Loucy (cell line): ENCODE results near the gene NMBR.
"Not testable (repeated sequence)": the region's sequence is repeated elsewhere in the genome, so short reads cannot be mapped to it uniquely, and the experiment has no call there.

Source experiments
- H2AFZ ChIP-seq: fragments of 200-600 bp; sonication (generic); 2 replicates; pipeline ENCODE4 v1.6.0; 2016; ENCODE audit warnings: antibody characterized with exemption, mild to moderate bottlenecking, low read length, moderate library complexity
- H3F3A ChIP-seq: fragments of 200-600 bp; 2 replicates; pipeline ENCODE4 v1.6.0; 2016; ENCODE audit warnings: antibody characterized with exemption, low read depth, mild to moderate bottlenecking
- H3K27me3 ChIP-seq: fragments of 200-600 bp; sonication (generic); 2 replicates; pipeline ENCODE4 v1.6.1; 2014; ENCODE audit warnings: low read length, mild to moderate bottlenecking; ENCODE audit not compliant: insufficient read depth, poor library complexity, severe bottlenecking
- H3K36me3 ChIP-seq: fragments of 200-600 bp; sonication (generic); 2 replicates; pipeline ENCODE4 v1.6.1; 2016; ENCODE audit warnings: low read length; ENCODE audit not compliant: insufficient read depth
- H3K4me1 ChIP-seq: fragments of 200-600 bp; sonication (generic); 2 replicates; pipeline ENCODE4 v1.5.1; 2014; ENCODE audit warnings: low read length, mild to moderate bottlenecking; ENCODE audit not compliant: insufficient read depth, poor library complexity, severe bottlenecking
- H3K4me2 ChIP-seq: fragments of 200-600 bp; sonication (generic); 2 replicates; pipeline ENCODE4 v1.6.0; 2014; ENCODE audit warnings: antibody characterized with exemption, low read length, low read depth, mild to moderate bottlenecking; ENCODE audit not compliant: poor library complexity, severe bottlenecking
- H3K4me3 ChIP-seq: fragments of 200-600 bp; sonication (generic); 2 replicates; pipeline ENCODE4 v1.5.1; 2014; ENCODE audit warnings: low read length, mild to moderate bottlenecking, mixed read lengths; ENCODE audit not compliant: poor library complexity, severe bottlenecking
- H3K79me2 ChIP-seq: fragments of 200-600 bp; sonication (generic); 2 replicates; pipeline ENCODE4 v1.6.1; 2014; ENCODE audit warnings: low read length; ENCODE audit not compliant: insufficient read depth
- H3K9ac ChIP-seq: fragments of 200-600 bp; sonication (generic); 2 replicates; pipeline ENCODE4 v1.6.0; 2014; ENCODE audit warnings: mild to moderate bottlenecking, low read depth, low read length, moderate library complexity; ENCODE audit not compliant: poor library complexity, severe bottlenecking
- H3K9me2 ChIP-seq: fragments of 200-600 bp; sonication (generic); replicated peaks from 2 replicates; pipeline ENCODE4 v1.6.1; 2016; ENCODE audit warnings: low read depth, low read length, mixed read lengths
- H3K9me3 ChIP-seq: fragments of 200-600 bp; sonication (generic); 2 replicates; pipeline ENCODE4 v1.6.1; 2014; ENCODE audit warnings: mild to moderate bottlenecking, antibody characterized with exemption, low read length, low read depth; ENCODE audit not compliant: insufficient read depth
- H4K20me1 ChIP-seq: fragments of 200-600 bp; sonication (generic); 2 replicates; pipeline ENCODE4 v1.6.0; 2014; ENCODE audit warnings: antibody characterized with exemption, low read length, mild to moderate bottlenecking; ENCODE audit not compliant: insufficient read depth, poor library complexity, severe bottlenecking
- EZH2phosphoT487 ChIP-seq: fragments of 200-600 bp; IDR thresholded peaks from 2 replicates; pipeline ENCODE4 v1.6.1; 2018; ENCODE audit warnings: antibody characterized with exemption, mild to moderate bottlenecking, moderate library complexity, borderline replicate concordance
- TF ChIP-seq, protein P1 (sequence below): fragments of 200-600 bp; sonication (generic); conservative IDR thresholded peaks from 2 replicates; pipeline ENCODE4 v1.5.1; 2014; ENCODE audit warnings: mild to moderate bottlenecking, antibody characterized with exemption, low read length

Gene NMBR

DNA sequence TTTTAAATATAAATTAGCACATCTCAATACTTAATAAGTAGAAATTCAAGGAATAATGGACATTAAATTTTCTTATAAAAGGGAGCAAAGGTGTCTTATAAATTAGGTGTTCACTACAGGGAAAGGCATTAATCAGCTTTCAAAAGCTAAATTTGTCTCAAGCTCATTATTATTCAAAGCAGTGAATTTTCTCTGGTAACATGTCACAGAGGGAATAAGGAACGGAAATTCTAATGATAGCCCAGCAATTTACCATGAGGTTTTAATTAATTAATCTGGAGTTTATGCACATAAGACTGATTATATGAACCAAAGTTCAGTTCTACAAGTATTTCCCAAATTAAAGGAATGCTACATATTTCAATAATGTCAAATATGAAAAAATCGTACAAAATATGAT lies 29.6 kb downstream of the NMBR start:
- Histone ChIP-seq H3K9me2 (no peaks in the 10 kb centered on the region), H3K27me3 (no peaks in the 10 kb centered on the region), H3K9me3 (no peaks in the 10 kb centered on the region), H3K4me2 (no peak overlapping the region), H3K4me1 (no peaks in the 10 kb centered on the region), H3K36me3 (no peaks in the 10 kb centered on the region), H3K9ac (no peak overlapping the region), H2AFZ (no peak overlapping the region), H4K20me1 (no peaks in the 10 kb centered on the region), H3K79me2 (no peaks in the 10 kb centered on the region), H3K4me3 (no peak overlapping the region), H3F3A (no peaks in the 10 kb centered on the region)
- TF ChIP-seq, protein P1, sequence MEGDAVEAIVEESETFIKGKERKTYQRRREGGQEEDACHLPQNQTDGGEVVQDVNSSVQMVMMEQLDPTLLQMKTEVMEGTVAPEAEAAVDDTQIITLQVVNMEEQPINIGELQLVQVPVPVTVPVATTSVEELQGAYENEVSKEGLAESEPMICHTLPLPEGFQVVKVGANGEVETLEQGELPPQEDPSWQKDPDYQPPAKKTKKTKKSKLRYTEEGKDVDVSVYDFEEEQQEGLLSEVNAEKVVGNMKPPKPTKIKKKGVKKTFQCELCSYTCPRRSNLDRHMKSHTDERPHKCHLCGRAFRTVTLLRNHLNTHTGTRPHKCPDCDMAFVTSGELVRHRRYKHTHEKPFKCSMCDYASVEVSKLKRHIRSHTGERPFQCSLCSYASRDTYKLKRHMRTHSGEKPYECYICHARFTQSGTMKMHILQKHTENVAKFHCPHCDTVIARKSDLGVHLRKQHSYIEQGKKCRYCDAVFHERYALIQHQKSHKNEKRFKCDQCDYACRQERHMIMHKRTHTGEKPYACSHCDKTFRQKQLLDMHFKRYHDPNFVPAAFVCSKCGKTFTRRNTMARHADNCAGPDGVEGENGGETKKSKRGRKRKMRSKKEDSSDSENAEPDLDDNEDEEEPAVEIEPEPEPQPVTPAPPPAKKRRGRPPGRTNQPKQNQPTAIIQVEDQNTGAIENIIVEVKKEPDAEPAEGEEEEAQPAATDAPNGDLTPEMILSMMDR, result no peak
- no peak for TF ChIP-seq EZH2phosphoT487

DNA sequence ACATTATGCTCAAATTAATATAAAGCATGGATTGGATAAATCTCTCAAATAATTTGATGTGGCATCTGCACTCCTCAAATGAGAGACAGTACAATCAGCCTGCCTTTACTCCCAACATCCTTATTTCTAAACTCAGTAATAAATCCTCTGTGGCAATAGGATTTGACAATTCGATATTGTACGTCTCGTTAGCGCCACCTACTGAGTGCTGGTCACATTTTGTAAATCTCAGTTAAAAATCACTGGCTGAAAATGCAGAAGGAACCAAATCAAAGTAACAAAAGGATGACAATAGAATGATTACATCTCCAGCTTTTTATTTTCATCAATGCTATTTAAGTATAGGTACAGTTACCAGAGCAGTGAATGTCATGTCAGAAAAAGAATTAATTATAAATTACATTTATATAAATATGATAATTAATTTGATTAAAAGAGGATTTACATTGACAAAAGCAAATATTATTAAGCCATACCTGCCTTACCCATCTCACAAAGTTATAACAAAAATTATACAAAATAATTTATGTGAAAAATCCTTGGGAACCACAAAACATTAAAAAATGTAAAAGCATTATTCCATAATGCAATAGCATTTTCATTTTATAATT lies 34.4 kb downstream of the NMBR start:
- no peak overlapping the region for H3K4me2 ChIP-seq
- no peaks in the 10 kb centered on the region for H3K9me2 ChIP-seq
- no peak overlapping the region for H3K9ac ChIP-seq
- TF ChIP-seq, protein P1, result peak; percentile 91
- no peak for TF ChIP-seq EZH2phosphoT487
- no peaks in the 10 kb centered on the region for H3K79me2 ChIP-seq
- H3K4me3 ChIP-seq, result no peak overlapping the region
- H3K9me3 ChIP-seq, result no peaks in the 10 kb centered on the region
- H3K36me3 ChIP-seq, result no peaks in the 10 kb centered on the region
- no peaks in the 10 kb centered on the region for H3K4me1 ChIP-seq
- no peaks in the 10 kb centered on the region for H3K27me3 ChIP-seq
- no peak overlapping the region for H2AFZ ChIP-seq
- no peaks in the 10 kb centered on the region for H4K20me1 ChIP-seq
- no peaks in the 10 kb centered on the region for H3F3A ChIP-seq

DNA sequence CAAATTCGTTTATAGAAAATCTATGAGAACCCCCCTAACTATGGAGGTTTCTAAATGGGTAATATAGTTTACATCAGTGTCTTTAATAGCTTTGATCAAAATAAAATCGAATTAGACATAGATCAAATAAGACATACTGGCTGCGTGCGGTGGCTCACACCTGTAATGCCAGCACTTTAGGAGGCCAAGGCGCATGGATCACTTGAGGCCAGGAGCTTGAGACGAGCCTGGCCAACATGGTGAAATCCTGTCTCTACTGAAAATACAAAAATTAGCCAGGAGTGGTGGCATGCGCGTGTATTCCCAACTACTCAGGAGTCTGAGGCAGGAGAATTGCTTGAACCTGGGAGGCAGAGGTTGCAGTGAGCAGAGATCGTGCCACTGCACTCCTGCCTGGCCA lies 36.1 kb downstream of the NMBR start:
- not testable (repeated sequence) for H3K9ac ChIP-seq, H4K20me1 ChIP-seq, H2AFZ ChIP-seq, H3K4me1 ChIP-seq, H3K9me3 ChIP-seq, H3K79me2 ChIP-seq, H3K27me3 ChIP-seq, H3F3A ChIP-seq, H3K9me2 ChIP-seq, H3K4me2 ChIP-seq, H3K4me3 ChIP-seq, H3K36me3 ChIP-seq

DNA sequence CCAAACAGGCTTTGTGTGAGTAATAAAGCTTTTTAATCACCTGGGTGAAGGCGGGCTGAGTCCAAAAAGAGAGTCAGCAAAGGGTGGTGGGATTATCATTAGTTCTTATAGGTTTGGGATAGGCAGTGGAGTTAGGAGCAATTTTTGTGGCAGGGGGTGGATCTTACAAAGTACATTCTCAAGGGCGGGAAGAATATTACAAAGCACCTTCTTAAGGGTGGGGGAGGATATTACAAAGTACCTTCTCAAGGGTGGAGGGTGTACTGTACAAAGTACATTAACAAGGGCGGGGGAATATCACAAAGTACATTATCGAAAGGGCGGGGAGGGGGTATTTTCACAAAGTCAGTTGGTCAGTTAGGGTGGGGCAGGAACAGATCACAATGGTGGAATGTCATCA lies 42.1 kb downstream of the NMBR start:
- H4K20me1 ChIP-seq, H2AFZ ChIP-seq, H3K9me3 ChIP-seq, H3K9ac ChIP-seq, H3K79me2 ChIP-seq, H3K9me2 ChIP-seq, H3K4me2 ChIP-seq, H3K27me3 ChIP-seq, H3K36me3 ChIP-seq, H3K4me3 ChIP-seq, H3K4me1 ChIP-seq, H3F3A ChIP-seq: not testable (repeated sequence)
